SK-N-SH (cell line): ENCODE measurements around the gene SHROOM2. TPM values are rescaled to one million over a fixed set of nuclear protein-coding genes. Genes with fewer than 3 reads are reported as not detected.

Experiments used
- CTCF ChIA-PET: fragments of 300-600, 350-600 bp; formaldehyde crosslinking; extraction: SDS; loops from one replicate; lab custom pipeline; 2021; lab: Yijun Ruan, JAX
- POLR2A ChIA-PET: fragments of 350-600 bp; sonication (Branson Sonifier 250); formaldehyde crosslinking; extraction: SDS; loops from one replicate; lab custom pipeline; 2020; ENCODE audit warnings: antibody characterized with exemption, inconsistent platforms; lab: Yijun Ruan, JAX
- DNase-seq: peaks from one replicate; pipeline ENCODE4 v3.0.0; 2012
- H2AFZ ChIP-seq: fragments of 200-600 bp; sonication (generic); 2 replicates; pipeline ENCODE4 v1.8.1; 2016; ENCODE audit warnings: antibody characterized with exemption, mild to moderate bottlenecking, low read depth
- H3F3A ChIP-seq: fragments of 200-600 bp; sonication (generic); replicated peaks from 2 replicates; pipeline ENCODE3; 2016; ENCODE audit warnings: antibody characterized with exemption, mild to moderate bottlenecking; ENCODE audit not compliant: insufficient read depth
- H3K27ac ChIP-seq, 2 experiments: fragments of 200-500 bp in 1 of 2; fragments of 200-600 bp in 1 of 2; sonication (Bioruptor generic) in 1 of 2; sonication (generic), shearing (Covaris generic) in 1 of 2; 2 replicates each; pipeline versions ENCODE4 v1.5.1 to v1.6.1; 2014 to 2016; ENCODE audit warnings: low read depth in 2 of 2, inconsistent platforms in 1 of 2, low read length in 1 of 2, mild to moderate bottlenecking in 1 of 2, mixed read lengths in 1 of 2
- H3K27me3 ChIP-seq: fragments of 200-600 bp; sonication (generic), shearing (Covaris generic); 2 replicates; pipeline ENCODE4 v1.6.1; 2016; ENCODE audit warnings: mixed run types; ENCODE audit not compliant: insufficient read depth
- H3K36me3 ChIP-seq, 2 experiments: fragments of 200-500 bp in 1 of 2; fragments of 200-600 bp in 1 of 2; sonication (Bioruptor generic) in 1 of 2; sonication (generic) in 1 of 2; replicated peaks in 1 of 2; 2 replicates each; pipeline versions ENCODE3 to v1.5.1; 2014 to 2016; ENCODE audit warnings: low read length in 1 of 2, mild to moderate bottlenecking in 1 of 2; ENCODE audit not compliant: insufficient read depth in 2 of 2, control insufficient read depth in 1 of 2
- H3K4me1 ChIP-seq, 2 experiments: fragments of 200-500 bp in 1 of 2; fragments of 200-600 bp in 1 of 2; sonication (Bioruptor generic) in 1 of 2; sonication (generic), shearing (Covaris generic) in 1 of 2; 2 replicates each; pipeline versions ENCODE4 v1.5.1 to v1.6.1; 2014 to 2016; ENCODE audit warnings: low read depth in 1 of 2, low read length in 1 of 2, mixed run types in 1 of 2; ENCODE audit not compliant: insufficient read depth in 2 of 2, control insufficient read depth in 1 of 2
- H3K4me2 ChIP-seq: fragments of 200-600 bp; sonication (generic), shearing (Covaris generic); 2 replicates; pipeline ENCODE4 v1.6.1; 2017; ENCODE audit warnings: mixed run types
- H3K4me3 ChIP-seq, 2 experiments: fragments of 200-500 bp in 1 of 2; fragments of 200-600 bp in 1 of 2; sonication (Bioruptor generic) in 1 of 2; sonication (generic), shearing (Covaris generic) in 1 of 2; 2 replicates each; pipeline versions ENCODE4 v1.5.1 to v1.8.1; 2014 to 2016; ENCODE audit warnings: low read depth in 2 of 2, inconsistent platforms in 1 of 2, low read length in 1 of 2, mild to moderate bottlenecking in 1 of 2, mixed read lengths in 1 of 2, moderate library complexity in 1 of 2
- H3K79me2 ChIP-seq: fragments of 200-600 bp; sonication (generic); 2 replicates; pipeline ENCODE4 v1.8.1; 2017; ENCODE audit warnings: mild to moderate bottlenecking; ENCODE audit not compliant: insufficient read depth
- H3K9ac ChIP-seq: fragments of 200-600 bp; sonication (generic); 2 replicates; pipeline ENCODE4 v1.6.1; 2017; ENCODE audit warnings: mixed run types
- H3K9me2 ChIP-seq: fragments of 200-600 bp; sonication (generic); 2 replicates; pipeline ENCODE4 v1.6.1; 2017; ENCODE audit warnings: mixed run types
- H3K9me3 ChIP-seq: fragments of 200-600 bp; sonication (generic); 2 replicates; pipeline ENCODE4 v1.6.1; 2017; ENCODE audit warnings: mixed run types, mild to moderate bottlenecking, moderate library complexity
- H4K20me1 ChIP-seq: fragments of 200-600 bp; sonication (generic); 2 replicates; pipeline ENCODE4 v1.6.1; 2017; ENCODE audit warnings: mild to moderate bottlenecking, mixed run types; ENCODE audit not compliant: insufficient read depth
- FOXM1 ChIP-seq: IDR thresholded peaks from 2 replicates; pipeline ENCODE4 v1.4.0; 2012; ENCODE audit warnings: low read depth, mild to moderate bottlenecking
- MXI1 ChIP-seq: IDR thresholded peaks from 2 replicates; pipeline ENCODE4 v1.6.1; 2012; ENCODE audit warnings: mild to moderate bottlenecking, low read depth, low read length, improper control_type of control experiment
- RAD21 ChIP-seq: IDR thresholded peaks from 2 replicates; pipeline ENCODE4 v1.6.1; 2012; ENCODE audit warnings: mild to moderate bottlenecking, low read length
- TAF1 ChIP-seq: IDR thresholded peaks from 2 replicates; pipeline ENCODE4 v1.6.1; 2012; ENCODE audit warnings: low read depth, mild to moderate bottlenecking, low read length, moderate library complexity, borderline replicate concordance
- USF2 ChIP-seq: fragments of 150-350 bp; IDR thresholded peaks from 2 replicates; pipeline ENCODE4 v1.6.1; 2017; ENCODE audit warnings: antibody characterized with exemption, low read length, low read depth, borderline replicate concordance
- WGBS: methylation state at CpG from one replicate; pipeline ENCODE4 v1.1.6; 2017; ENCODE audit warnings: low lambda C conversion rate; 5-methylcytosine and 5-hydroxymethylcytosine counted together
- polyA plus RNA-seq, 3 experiments: library from polyadenylated mRNA; depleted of rRNA; stranded (reverse); fragments of >200 nt; gene quantifications; 2 replicates each; pipeline ENCODE4 v1.2.3, GENCODE V29; 2012
- TF ChIP-seq, protein P1 (sequence below): IDR thresholded peaks from 2 replicates; pipeline ENCODE4 v1.6.1; 2012; ENCODE audit warnings: mild to moderate bottlenecking, low read depth, low read length, moderate library complexity

The SHROOM2 gene
- polyA plus RNA-seq, 1 of the 3 experiments (the other 2 are of a cell fraction) = not detected

DNA sequence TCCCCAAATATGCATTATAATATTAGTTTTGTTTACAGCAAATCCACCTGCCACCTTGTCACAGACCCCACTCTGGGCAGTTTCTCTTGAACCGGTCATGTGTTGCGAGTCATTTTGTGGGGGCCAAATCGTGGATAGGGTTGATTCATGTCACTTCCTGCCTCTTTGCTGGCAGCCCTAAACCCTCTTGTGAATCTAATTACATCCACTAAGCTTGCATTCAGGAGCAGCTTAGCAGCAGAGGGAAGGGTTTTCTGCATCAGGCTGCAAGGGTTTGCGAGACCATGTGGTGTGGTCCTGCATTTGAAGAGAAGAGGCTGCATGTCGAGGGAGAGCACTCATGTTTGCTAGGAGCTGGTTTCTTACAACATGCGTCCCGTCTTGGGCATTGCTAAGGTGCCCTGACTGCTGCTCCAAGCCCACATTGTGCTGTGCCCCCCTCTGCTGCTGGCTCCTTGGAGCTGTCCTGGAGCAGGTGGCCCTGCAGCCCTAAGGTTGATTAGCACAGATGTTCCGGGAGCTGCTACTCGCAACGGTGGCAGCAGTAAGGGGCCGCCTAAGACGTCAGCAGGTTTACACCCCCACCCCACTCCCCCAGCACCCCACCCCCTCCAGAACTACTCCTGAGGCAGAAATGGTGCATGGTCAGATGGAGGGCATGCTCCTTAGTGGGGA is 92.1 kb downstream of the SHROOM2 start:
- H3K9me2 ChIP-seq = no peaks in the 10 kb centered on the region
- H3K27ac ChIP-seq = no peak overlapping the region
- H3K36me3 ChIP-seq = no peaks in the 10 kb centered on the region
- no peak overlapping the region for H3K4me3 ChIP-seq
- ChIA-PET CTCF (interaction anchor here (2.4 kb wide), 1 partner anchor 242 kb away, joined by 7 read pairs; no protein-coding TSS in a partner anchor), POLR2A (no interaction called here)
- H3K9ac ChIP-seq = no peak overlapping the region
- H3K9me3 ChIP-seq = no peaks in the 10 kb centered on the region
- no peak for DNase-seq
- H3F3A ChIP-seq = no peaks in the 10 kb centered on the region
- no peaks in the 10 kb centered on the region for H3K79me2 ChIP-seq
- H3K27me3 ChIP-seq = no peaks in the 10 kb centered on the region; the same call in 1 of the 2 replicates
- 34% methylated on average over 7 of the region's 12 CpGs for WGBS
- no peaks in the 10 kb centered on the region for H4K20me1 ChIP-seq
- no peak overlapping the region for H2AFZ ChIP-seq
- TF ChIP-seq FOXM1 = no peak
- TF ChIP-seq TAF1 = no peak
- TF ChIP-seq, protein P1, sequence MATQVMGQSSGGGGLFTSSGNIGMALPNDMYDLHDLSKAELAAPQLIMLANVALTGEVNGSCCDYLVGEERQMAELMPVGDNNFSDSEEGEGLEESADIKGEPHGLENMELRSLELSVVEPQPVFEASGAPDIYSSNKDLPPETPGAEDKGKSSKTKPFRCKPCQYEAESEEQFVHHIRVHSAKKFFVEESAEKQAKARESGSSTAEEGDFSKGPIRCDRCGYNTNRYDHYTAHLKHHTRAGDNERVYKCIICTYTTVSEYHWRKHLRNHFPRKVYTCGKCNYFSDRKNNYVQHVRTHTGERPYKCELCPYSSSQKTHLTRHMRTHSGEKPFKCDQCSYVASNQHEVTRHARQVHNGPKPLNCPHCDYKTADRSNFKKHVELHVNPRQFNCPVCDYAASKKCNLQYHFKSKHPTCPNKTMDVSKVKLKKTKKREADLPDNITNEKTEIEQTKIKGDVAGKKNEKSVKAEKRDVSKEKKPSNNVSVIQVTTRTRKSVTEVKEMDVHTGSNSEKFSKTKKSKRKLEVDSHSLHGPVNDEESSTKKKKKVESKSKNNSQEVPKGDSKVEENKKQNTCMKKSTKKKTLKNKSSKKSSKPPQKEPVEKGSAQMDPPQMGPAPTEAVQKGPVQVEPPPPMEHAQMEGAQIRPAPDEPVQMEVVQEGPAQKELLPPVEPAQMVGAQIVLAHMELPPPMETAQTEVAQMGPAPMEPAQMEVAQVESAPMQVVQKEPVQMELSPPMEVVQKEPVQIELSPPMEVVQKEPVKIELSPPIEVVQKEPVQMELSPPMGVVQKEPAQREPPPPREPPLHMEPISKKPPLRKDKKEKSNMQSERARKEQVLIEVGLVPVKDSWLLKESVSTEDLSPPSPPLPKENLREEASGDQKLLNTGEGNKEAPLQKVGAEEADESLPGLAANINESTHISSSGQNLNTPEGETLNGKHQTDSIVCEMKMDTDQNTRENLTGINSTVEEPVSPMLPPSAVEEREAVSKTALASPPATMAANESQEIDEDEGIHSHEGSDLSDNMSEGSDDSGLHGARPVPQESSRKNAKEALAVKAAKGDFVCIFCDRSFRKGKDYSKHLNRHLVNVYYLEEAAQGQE = no peak
- no peak for TF ChIP-seq RAD21
- no peak overlapping the region for H3K4me2 ChIP-seq
- H3K4me1 ChIP-seq = peaks cover 0 to 5% of the 10 kb centered on the region in 2 experiments; a peak in 1 of 4 replicates

- no peak for DNase-seq
- Histone ChIP-seq H4K20me1 (no peaks in the 10 kb centered on the region), H3K9me2 (no peaks in the 10 kb centered on the region), H2AFZ (no peak overlapping the region), H3K9ac (no peak overlapping the region), H3K36me3 (no peaks in the 10 kb centered on the region), H3K27me3 (no peaks in the 10 kb centered on the region), H3K4me2 (no peak overlapping the region), H3K4me3 (no peak overlapping the region), H3K9me3 (no peaks in the 10 kb centered on the region), H3K27ac (no peak overlapping the region), H3K4me1 (peaks cover 0 to 5% of the 10 kb centered on the region in 2 experiments; a peak in 1 of 4 replicates), H3F3A (no peaks in the 10 kb centered on the region), H3K79me2 (no peaks in the 10 kb centered on the region)
- POLR2A ChIA-PET = no interaction called here
- CTCF ChIA-PET = interaction anchor here (2.4 kb wide), 1 partner anchor 240 kb away, joined by 7 read pairs; no protein-coding TSS in a partner anchor
- 15% methylated on average over 4 of the region's 13 CpGs for WGBS
- TF ChIP-seq MXI1 (no peak), USF2 (no peak)
Observed at GRCh38 chrX:9880237-9880636, 94.0 kb downstream of the SHROOM2 start.
